HFF-Myc (cell line): ENCODE data around the gene CHST1.

Experiments
- DNase-seq: peaks from one replicate; pipeline ENCODE4 v3.0.0-alpha.2; 2011; ENCODE audit warnings: low read depth; ENCODE audit errors: extremely low read depth
- H3K4me3 ChIP-seq: replicated peaks from 2 replicates; pipeline ENCODE4 v1.5.1; 2011; ENCODE audit warnings: low read depth, mild to moderate bottlenecking, control low read depth, low read length
- CTCF ChIP-seq: IDR thresholded peaks from 2 replicates; pipeline ENCODE4 v1.5.1; 2012; ENCODE audit warnings: mild to moderate bottlenecking, low read depth, low read length, control low read depth; ENCODE audit errors: missing control alignments

Gene CHST1

GRCh38 chr11:45659031-45659817 lies 6.2 kb downstream of the CHST1 start:
- no peak for DNase-seq
- H3K4me3 ChIP-seq: no peak overlapping the region
- TF ChIP-seq CTCF: no peak

DNA sequence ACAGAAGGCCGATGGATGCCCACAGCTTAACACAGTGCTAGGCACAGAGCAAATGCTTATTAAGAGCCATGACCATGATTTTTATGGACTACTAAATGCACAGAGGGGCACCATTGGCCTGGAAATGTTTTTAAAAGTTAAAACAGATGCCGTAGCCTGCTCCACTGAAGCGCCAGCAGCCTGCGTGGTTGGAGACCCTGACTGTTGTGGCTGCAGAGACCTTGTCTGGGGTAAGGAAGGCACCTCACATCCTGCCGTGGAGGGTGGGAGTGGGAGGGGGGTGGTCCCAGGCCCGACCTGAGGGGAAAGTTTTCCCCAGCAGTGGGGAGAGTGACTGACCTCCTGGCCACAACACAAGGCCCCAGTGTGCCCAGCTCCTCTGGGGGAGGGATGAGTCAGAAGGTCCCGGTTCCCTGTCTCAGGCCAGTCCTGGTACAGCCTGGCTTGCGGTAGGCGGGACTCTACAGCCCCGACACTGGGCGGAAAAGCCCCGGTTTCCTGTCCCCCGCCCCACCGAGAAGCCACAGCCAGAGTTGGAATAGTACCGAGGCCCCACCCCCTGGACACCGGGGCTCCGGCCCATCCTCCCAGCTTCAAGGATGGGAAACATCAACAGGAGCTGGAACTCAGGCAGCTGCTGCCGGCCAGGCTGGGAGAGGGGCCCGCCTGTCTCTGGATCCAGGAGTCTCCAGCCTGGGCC lies 7.0 kb downstream of the CHST1 start:
- peak; percentile 7 for DNase-seq
- H3K4me3 ChIP-seq: no peak overlapping the region
- TF ChIP-seq CTCF: no peak

DNA sequence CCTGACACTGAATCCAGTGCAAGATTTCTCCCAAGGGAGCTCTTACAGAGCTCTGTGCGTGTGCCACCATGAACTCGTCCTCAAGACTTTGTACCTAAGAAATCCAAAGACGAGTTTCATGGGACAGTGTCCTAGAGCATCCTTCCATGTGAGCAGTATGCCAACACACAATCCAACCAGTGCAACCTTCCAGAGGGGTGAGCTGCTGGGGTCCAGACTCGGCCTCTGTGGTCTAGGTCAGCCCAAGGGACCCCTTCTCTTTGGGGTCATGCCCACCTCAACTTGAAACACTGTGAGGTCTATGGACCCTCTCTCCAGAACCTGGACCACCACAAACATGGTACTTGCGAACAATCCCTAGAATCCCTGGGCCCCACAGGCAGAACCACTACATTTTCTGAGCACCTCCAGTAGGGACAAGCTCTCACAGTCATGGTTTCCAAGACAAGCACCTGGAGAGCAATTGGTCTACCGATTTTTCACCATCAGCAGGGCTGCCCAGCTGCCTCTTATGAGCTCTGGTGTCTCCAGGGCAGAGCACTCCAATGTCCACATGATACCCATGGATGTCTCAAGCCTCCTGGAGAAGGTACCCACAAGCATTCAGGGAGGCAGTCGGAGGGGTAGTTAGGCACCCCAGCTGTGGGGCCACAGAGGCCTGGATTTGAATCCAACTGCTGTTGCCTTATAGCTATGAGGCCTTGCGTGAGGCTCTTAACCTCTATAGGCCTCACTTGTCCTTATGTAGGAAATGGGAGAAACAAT lies 7.7 kb downstream of the CHST1 start:
- no peak for DNase-seq
- TF ChIP-seq CTCF: no peak
- H3K4me3 ChIP-seq: no peak overlapping the region

DNA sequence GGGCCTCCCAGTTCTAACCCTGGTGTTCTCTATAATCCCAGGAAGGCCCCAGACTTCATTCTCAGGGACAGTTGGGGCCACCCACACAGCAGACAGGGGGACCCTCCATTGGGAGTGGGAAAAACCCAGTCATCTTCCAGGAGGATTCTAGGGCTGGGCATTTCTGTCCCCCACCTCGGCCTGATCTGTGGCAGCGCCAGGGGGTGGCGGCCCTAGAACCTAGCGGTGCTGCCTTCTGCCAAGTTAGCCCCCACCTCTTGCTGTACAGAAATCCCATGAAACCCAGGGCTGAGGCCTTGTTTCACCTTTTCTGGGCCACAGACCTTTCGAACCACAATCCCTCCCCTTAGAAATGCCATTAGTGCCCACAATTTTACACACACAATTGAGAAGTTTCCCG lies 9.6 kb downstream of the CHST1 start:
- H3K4me3 ChIP-seq: no peak overlapping the region
- TF ChIP-seq CTCF: no peak
- no peak for DNase-seq

DNA sequence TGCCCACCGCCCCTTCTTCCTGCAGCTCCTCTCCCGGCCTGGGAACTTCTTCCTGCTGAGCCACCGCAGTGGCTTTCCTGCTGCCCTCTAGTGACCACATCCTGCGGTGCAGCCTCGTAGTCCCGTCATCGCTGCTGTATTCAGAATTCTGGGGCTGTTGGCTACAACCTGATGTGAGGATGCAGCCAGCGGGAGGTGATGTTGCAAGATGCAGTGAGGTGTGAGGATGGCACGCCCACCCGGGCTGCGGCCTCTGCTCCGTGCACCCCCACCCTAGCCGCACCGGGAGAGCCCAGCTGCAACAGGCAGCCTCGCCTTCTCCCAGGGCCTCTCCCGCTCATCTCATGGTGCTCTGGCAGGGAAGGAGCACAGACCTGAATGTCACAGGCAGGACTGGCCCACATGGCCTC lies 10.1 kb downstream of the CHST1 start:
- TF ChIP-seq CTCF: peak; percentile 96
- H3K4me3 ChIP-seq: no peak overlapping the region
- DNase-seq: peak; percentile 25

GRCh38 chr11:45655012-45655283 lies 10.5 kb downstream of the CHST1 start:
- no peak for DNase-seq
- no peak overlapping the region for H3K4me3 ChIP-seq
- no peak for TF ChIP-seq CTCF
